HG02678 (cell line): ENCODE data around the gene PPIC.
A peak's percentile ranks its signal among the peaks of the same experiment; 100 is the strongest.

Source experiments
- ATAC-seq: cut with Tn5 transposase; IDR thresholded peaks from one replicate; pipeline ENCODE4 v1.9.1; 2021; ENCODE audit warnings: mild to moderate bottlenecking, moderate library complexity; ENCODE audit not compliant: unreplicated experiment

Gene PPIC

DNA sequence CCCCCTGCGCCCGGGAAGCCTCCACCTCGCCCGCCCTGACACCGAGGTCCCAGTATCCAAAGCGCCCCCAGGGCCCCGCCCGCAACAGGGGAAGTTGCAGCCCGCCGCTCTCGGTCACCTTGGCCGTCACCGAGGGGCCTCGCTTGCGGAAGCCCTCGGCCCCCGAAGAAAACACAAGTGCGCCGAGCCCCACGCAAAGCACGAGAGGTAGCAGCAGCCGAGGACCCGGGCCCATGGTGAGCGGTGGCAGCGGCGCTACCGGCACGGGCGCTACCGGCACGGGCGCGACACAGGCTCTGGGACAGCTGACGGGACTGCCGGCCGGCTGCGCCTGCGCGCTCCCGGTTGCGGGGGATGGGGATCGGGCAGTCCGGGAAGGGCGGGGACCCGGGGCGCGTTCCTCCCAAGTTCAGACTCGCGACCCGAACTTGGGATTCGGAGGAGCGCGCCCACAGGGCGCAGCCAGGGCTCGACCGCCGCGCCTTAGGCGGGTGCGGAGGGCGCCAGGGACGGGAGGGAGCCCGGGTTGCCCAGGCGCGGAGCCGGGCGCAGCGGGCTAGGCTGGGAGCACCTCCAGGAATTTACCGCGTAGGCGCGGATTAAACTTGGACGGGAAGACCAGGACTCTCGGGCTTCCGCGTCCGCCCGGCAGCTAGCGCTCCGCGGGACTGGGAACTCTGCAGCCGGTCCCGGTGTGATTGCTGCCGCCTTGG lies at the start of gene PPIC:
PPIC (minus strand) TSS at position 335 of the 713 bp plus-strand sequence; CDS start at position 235, 100 bp downstream.
- ATAC-seq: peak; percentile 58

DNA sequence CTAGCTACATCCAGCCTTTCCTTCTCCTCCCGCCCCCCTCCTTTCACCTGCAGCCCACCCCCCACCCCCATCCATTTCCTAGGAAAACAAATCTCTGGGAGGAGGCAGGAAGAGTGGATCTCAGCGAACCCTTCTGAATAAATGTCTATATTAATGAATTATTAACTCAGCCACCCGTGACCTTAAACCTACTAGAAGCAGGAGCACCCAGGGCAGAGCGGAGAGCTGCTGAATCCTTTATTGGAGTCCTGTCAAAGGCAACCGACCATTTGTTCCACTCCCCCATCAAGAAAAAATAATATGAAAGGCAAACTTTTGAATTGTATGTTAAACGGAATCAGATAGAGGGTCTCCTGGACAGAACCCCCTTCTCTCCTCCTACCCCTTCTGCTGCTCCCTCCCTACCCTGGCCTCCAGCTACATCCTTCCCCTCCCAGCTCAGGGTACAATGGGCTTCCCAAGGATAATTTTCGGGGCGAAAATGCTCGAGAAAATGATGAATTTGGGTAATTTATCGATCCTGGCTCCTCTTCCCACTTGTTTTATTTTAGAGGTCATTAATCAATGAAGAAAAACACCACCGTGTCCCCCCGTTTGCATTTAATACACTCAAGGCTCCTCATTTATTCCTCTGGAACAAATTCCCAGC lies 49.2 kb upstream of the PPIC start:
- ATAC-seq: no peak

DNA sequence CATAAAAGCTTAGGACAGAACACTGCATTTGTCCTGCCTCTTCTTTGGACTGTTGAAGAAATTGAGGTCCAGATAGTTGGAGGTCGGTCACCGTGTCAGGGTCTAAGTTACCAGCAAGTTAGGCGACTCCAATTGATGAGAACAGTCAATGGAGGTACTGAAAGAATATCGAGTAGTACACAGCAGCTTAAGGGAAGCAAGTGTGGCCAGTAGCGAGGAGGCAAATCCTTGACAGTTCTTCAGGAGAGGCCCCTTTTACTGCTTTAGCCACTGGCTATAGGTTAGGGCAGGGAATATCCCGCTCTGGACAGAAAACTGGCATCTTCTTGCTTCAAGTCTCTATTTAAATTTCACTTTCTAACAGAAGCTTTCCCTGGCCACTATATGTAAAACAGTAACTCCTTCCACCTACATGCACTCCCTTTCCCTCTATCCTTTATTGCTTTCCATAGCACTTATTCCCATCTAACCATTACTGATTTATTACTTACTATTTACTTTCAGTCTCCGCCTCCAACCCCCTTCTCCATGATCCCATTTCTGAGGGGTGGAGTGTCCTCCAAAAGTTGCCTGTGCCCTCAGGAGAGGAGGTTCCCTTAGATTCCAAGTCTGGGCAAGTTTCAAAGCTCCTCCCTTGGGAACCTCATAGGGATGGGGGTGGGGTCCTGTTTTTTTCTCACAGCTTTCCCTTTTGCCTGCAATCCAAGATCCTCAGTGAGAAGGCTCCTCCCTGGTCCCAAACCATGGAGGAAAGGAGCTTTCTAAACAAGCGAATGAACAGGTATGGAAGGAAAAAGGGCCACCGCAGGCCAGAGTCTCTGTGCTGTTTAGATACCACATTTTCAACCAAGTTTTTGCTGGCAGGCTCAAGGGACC lies 48.4 kb upstream of the PPIC start:
- ATAC-seq: no peak

DNA sequence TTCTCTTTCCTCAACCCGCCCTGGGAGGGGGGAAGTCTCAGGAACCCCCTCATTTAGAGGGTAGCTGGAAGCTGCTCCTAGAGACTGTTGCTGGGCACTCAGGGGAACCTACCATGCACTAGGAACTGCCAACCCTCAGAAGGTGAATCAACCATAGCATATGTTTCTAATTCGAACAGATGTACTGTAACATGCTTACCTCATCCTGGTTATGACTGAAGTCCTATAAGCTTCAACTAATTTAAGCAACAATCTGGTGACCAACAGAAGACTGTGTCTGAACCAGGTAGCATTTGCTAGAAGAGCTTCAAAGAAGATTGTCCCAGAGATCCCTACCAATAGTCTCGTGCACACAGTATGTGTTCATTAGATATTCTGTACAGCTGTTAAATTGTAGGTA lies 46.8 kb upstream of the PPIC start:
- no peak for ATAC-seq

GRCh38 chr5:123080215-123080614 lies 43.7 kb upstream of the PPIC start:
- no peak for ATAC-seq

DNA sequence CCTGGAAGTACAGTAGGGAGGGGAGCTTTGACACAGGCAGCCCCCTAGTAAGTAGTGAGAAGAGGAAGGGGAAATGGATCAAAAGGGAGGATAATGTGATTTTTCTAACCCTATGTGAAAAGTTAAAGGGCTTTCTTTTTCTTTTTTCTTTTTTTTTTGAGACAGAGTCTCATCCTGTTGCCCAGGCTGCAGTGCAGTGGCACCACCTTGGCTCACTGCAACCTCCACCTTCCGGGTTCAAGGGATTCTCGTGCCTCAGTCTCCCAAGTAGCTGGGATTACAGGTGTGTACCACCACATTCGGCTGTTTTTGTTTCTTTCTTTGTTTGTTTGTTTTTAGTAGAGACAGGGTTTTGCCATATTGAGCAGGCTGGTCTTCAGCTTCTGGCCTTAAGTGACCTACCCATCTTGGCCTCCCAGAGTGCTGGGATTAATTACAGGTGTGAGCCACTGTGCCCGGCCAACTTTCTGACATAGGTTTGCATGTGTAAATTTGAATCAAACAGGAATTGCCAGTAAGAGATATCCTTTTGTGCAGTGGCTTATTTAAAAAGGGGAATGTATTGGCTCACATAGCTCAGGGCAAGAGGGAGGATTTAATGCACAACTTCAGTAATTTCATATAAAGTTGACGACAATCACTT lies 39.1 kb upstream of the PPIC start:
- ATAC-seq: no peak

DNA sequence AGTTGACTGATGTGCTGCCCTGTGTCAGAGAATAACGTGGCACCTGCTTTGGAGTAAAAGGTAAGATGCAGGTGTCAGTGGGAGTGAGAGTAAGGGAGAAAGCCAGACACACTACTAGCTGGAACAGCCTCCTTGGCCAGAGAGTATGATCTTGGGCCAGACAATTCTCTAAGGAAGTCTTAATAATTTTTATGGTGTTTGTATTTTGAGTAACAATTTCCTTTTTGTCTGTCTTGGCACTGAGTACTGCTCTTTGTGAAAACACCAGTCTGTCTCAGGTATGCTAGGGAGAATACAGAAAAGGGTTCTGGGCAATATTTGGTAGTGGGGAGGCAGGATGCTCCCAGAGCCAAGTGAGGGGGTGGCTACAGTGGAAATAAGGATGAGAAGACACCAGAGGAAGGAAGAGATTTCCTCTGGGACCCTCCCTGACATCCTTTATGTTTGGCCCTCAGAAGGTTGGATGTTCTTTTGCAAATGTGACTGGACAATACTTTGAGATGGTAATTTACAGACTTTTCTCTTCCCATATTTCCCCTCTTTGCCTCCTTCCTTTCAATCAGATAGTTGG lies 31.9 kb upstream of the PPIC start:
- ATAC-seq: no peak

DNA sequence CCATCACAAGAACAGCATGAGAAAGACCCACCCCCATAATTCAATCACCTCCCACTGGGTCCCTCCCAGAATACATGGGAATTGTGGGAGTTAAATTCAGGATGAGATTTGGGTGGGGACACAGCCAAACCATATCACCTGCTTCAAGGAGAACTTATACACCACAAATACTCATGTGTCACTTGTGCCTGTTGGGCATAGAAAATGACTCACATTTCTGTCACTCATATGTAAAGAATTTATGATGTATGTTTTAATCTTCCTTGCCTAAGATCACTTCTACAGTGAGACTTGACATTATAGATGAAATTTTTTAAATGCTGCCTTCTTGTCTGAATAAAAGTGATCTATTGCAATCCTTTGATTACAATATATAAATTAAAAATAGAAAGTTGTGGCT lies 29.5 kb upstream of the PPIC start:
- no peak for ATAC-seq

DNA sequence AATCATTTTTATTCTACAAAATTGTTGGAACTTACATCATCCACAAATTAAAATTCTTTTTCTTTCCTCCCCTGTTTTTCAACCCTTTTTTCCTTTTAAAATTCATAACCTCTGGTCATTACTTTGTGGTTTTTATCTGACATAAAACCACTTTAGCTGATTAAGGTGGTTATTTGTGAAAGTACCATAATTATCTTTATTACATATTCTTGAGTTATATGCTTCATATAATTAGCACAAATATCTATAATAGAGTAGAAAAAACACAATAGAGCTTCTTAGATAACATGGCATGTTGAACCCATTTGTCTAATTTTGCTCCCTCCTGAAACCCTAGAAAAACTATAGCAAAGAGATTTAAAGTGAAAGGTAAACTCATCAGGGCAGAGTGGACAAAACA lies 22.9 kb upstream of the PPIC start:
- no peak for ATAC-seq

DNA sequence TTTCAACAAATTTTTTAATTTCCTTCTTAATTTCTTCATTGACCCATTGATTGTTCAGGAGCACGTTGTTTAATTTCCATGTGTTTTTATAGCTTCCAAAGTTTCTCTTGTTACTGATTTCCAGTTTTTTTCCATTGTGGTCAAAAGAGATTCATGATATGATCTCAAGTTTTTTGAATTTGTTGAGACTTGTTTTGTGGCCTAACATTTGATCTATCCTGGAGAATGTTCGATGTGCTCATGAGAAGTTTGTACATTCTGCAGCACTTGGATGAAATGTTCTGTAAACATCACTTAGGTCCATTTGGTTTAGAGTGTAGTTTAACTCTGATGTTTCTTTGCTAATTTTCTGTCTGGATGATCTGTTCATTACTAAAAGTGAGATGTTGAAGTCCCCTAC lies 14.7 kb upstream of the PPIC start:
- ATAC-seq: no peak

DNA sequence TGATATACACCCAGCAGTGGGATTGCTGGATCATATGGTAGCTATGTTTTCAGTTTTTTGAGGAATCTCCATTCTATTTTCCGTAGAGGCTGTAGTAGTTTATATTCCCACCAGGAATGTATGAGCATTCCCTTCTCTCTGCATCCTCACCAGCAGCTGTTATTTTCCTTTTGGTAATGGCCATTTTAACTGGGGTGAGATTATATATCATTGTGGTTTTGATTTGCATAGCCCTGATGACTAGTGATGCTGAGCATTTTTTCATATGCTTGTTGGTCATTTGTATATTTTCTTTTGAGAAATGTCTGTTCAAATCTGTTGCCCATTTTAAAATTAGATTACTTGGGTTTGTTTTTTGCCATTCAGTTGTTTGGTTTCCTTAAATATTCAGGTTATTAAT lies 11.2 kb upstream of the PPIC start:
- no peak for ATAC-seq

DNA sequence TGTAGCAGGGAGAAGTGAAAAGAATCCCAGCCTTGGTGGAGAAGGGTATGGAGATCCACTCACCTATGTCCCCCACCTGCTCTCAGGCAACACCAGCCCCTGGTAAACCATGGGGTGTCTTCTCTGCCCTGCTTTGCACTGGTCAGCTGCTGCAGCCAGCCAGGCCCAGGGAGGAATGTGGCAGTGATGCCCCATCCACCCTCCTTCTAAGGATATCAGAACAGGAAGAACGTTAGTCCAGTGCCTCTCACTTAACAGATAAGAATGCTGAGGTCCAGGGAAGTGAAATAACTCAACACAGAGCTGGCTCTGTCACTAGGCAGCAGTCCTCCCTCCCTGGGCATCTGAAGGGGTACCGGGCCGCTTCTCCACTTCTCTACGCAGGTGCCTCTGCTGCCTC lies 9.7 kb upstream of the PPIC start:
- no peak for ATAC-seq

- no peak for ATAC-seq
Measured at GRCh38 chr5:123044926-123045617, 8.5 kb upstream of the PPIC start.

GRCh38 chr5:123039673-123040072 lies 3.1 kb upstream of the PPIC start:
- no peak for ATAC-seq

- no peak for ATAC-seq
Measured at GRCh38 chr5:123037104-123037418, 536 bp upstream of the PPIC start.

DNA sequence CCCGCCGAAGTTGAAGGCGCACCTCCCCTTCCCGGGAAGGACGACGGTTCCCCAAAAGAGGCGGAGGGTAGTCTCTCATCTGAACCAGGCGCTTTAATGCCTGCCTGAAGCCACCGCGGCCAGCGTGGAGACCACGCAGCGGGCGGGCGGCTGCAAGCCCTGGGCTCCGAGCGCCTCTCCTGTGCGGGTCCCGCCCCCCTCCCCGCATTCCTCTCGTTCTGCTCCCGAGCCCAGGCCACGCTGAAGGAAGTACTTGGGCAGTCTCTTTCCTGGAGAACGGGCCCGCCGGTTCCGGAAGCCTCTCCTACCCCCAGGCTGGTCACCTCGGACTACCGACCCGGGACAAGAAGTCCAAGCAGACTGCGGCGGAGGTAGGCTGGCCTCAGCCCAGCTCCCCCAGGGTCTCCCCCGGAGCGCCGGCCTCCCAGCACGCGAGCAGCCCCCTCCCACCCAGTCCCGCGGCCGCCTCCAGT lies 571 bp downstream of the PPIC start:
- peak; percentile 11 for ATAC-seq

DNA sequence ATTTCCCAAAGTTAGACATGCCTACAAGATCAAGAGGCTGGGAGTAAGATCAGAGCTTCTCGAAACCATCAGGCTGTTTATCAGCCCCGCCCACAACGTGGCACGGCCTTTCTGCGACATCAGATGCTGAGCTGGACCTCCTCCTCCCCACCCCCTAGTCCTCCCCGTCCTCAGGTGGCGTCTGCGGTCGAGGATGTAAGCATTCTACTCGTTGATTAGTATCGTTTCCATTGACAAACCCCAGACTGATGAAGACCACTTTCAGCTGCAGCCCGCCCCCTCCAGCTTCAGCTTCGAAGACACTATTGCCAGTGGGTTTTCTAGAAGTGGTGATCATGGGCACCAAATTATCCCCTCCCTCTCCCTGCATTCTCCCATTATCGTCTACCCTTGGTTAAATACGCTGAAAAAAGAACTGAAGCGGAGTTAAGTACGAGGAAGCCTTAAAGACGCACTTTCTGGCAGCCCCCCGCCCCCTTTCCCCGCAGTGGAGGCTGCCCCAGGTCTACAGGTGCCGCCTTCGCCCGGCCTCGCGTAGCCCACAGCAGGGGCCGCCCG lies 1.1 kb downstream of the PPIC start:
- no peak for ATAC-seq

DNA sequence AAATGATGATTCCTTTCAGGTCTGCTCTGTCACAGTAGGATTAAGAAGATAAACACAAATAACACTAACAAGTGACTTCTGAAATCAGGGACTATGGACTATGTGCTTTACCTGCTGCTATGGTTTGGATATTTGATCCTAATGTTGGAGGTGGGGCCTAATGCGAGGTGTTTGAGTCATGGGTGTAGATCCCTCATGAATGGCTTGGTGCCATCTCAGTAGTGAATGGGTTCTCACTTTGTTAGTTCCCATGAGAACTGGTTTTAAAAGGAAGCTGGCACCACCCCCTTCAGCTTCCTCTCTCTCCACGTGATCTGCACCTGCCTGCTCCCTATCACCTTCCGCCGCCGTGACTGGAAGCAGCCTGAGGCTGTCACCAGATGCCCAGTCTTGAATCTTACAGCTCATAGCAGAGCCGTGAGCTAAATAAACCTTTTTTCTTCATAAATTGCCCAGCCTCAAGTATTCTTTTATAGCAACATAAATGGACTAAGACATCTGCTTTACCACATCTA lies 3.3 kb downstream of the PPIC start:
- no peak for ATAC-seq

DNA sequence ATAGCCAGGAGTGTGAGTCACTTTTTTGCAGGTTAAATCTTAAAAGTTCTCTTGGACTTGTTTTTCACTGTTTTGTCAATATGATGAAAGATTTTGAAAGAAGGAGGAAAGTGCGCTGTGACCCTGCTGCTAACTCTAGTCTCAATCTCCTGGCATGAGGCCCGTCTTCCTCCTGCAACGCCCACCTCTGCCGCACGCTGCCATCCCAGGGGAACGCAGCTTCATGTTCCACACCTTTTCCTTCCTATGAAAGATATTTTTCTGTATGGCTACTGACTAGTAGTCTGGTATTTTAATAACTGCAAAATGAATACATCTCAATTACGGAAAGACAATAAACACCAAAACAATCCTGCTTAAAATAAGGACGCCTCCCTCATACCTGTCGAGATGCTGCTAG lies 8.3 kb downstream of the PPIC start:
- no peak for ATAC-seq

DNA sequence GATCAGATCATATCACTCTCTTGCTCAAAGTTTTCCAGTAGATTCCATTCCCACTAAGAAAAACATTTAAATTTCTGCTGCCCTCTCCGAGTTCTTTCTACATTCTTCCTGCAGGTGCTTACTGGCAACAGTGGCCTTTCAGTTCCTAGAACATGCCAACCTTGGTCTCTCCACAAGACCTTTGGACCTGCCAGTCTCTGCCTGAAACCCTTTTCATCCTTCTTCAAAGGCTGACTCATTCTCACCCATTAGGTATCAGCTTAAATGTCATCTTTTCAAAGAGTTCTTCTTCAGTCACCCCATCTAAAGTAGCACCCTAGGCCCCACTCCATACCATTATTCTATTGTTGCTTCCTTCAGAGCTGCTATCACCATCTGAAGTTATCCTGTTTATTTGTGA lies 21.8 kb downstream of the PPIC start:
- ATAC-seq: no peak
